Gastrocnemius medialis (tissue), 4 donors: ENCODE data around the gene PLS3. TPM values are rescaled to one million over a fixed set of nuclear protein-coding genes. Genes with fewer than 3 reads are reported as not detected.
A peak's percentile ranks its signal among the peaks of the same experiment; 100 is the strongest.

ENCODE experiments used
- ATAC-seq, 2 donors: fragments of 150-250 bp; one replicate each; pipeline ENCODE4 v1.9.1; 2016
- DNase-seq, 2 donors: peaks; one replicate each; pipeline ENCODE4 v3.0.0-alpha.2; 2019
- H3K27ac ChIP-seq, 4 donors: fragments of 200-600 bp; sonication (generic); 1 replicate in 1 of 4; 2 replicates in 3 of 4; pipeline ENCODE4 v1.5.1; 2016 to 2018; ENCODE audit warnings: mild to moderate bottlenecking in 2 of 4, moderate library complexity in 1 of 4
- H3K27me3 ChIP-seq, 3 donors: fragments of 200-600 bp; sonication (generic) in 2 of 3; 1 replicate in 1 of 3; 2 replicates in 2 of 3; pipeline versions ENCODE4 v1.5.1 to v1.6.0; 2016 to 2019; ENCODE audit warnings: mild to moderate bottlenecking in 1 of 3, moderate library complexity in 1 of 3
- H3K36me3 ChIP-seq, 2 donors: fragments of 200-600 bp; sonication (generic) in 1 of 2; one replicate each; pipeline ENCODE4 v1.5.1; 2017 to 2018
- H3K4me1 ChIP-seq, 2 donors: fragments of 200-600 bp; sonication (generic) in 1 of 2; one replicate each; pipeline ENCODE4 v1.5.1; 2016 to 2017; ENCODE audit warnings: mild to moderate bottlenecking in 2 of 2
- H3K4me3 ChIP-seq, 4 donors: fragments of 200-600 bp; sonication (generic) in 3 of 4; 1 replicate in 1 of 4; 2 replicates in 3 of 4; pipeline ENCODE4 v1.5.1; 2016 to 2019; ENCODE audit warnings: mild to moderate bottlenecking in 2 of 4
- H3K9me3 ChIP-seq, 3 donors: fragments of 200-600 bp; sonication (generic) in 2 of 3; 1 replicate in 1 of 3; 2 replicates in 2 of 3; pipeline ENCODE4 v1.5.1; 2016 to 2019
- CTCF ChIP-seq, 5 experiments: fragments of 450-650 bp in 3 of 5; fragments of 200-600 bp in 2 of 5; sonication (generic) in 2 of 5; IDR thresholded peaks in 4 of 5; conservative IDR thresholded peaks in 1 of 5; 1 replicate in 4 of 5; 2 replicates in 1 of 5; pipeline ENCODE4 v1.5.1; 2016 to 2019; ENCODE audit warnings: antibody characterized with exemption in 5 of 5, mild to moderate bottlenecking in 3 of 5, moderate library complexity in 3 of 5
- POLR2A ChIP-seq, 2 donors: fragments of 450-650 bp; IDR thresholded peaks; one replicate each; pipeline ENCODE4 v1.6.1; 2017; ENCODE audit warnings: antibody characterized with exemption in 2 of 2, mild to moderate bottlenecking in 2 of 2, moderate library complexity in 2 of 2
- in situ Hi-C, 4 donors: fragments of 200-750 bp; cut with MboI; loops; one replicate each; pipeline versions ENCODE4 v1.15.0 to v1.8.0; 2017; ENCODE audit warnings: low sequenced_read_pairs in 4 of 4
- intact Hi-C: fragments of 100-400 bp; cut with DNase I; formaldehyde crosslinking; loops from one replicate; pipeline ENCODE4 v1.15.1; 2023; ENCODE audit warnings: low total_unique reads
- total RNA-seq, 4 donors: library from RNA; depleted of rRNA; stranded (reverse); fragments of >200 nt; gene quantifications; one replicate each; pipeline versions ENCODE4 v1.1.0 to v1.2.3, GENCODE V29; 2016

PLS3 gene
- total RNA-seq, 4 donors from 2014 or later, result 15.8 to 23.1 (median 19.5) TPM

GRCh38 chrX:115571712-115572111 is 10.7 kb downstream of the PLS3 start:
- Histone ChIP-seq H3K4me3 (no peak overlapping the region), H3K36me3 (no peaks in the 10 kb centered on the region), H3K27ac (peak overlapping the region in 3 of 4 donors; percentile 39 to 60 (median 42)), H3K4me1 (peaks cover 4 to 6% of the 10 kb centered on the region in 2 donors), H3K9me3 (no peaks in the 10 kb centered on the region), H3K27me3 (no peaks in the 10 kb centered on the region)
- DNase-seq (no peak), ATAC-seq (no peak)
- intact Hi-C loops, result no loop called here
- in situ Hi-C loops, result no loop called here
- TF ChIP-seq POLR2A (IDR thresholded peaks at IDR 0.05) (no peak), CTCF (IDR thresholded peaks at IDR 0.05 in 4 of 5, conservative IDR thresholded peaks at IDR 0.05 in 1 of 5) (no peak)

DNA sequence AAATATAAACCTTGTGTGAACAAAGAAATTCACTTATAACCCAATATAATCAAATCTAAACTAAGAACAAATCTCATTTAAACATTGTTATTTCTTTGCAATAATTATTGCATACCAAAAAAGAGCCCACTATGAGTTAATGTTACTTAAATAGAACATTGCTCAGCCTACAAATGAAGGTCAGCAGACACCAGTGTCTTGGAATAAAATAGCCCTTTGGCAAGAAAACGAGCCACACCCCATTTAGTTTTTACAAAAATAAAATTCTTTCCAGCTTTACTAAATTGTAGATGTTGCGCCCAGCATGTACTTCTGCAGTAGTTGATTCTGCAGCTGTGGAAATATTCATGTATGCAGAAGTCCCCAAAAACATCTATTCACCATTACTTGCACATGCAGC is 12.2 kb downstream of the PLS3 start:
- peaks cover 4 to 6% of the 10 kb centered on the region in 2 donors for H3K4me1 ChIP-seq
- H3K36me3 ChIP-seq, result no peaks in the 10 kb centered on the region
- no peaks in the 10 kb centered on the region for H3K27me3 ChIP-seq
- TF ChIP-seq POLR2A (IDR thresholded peaks at IDR 0.05) (no peak), CTCF (IDR thresholded peaks at IDR 0.05 in 4 of 5, conservative IDR thresholded peaks at IDR 0.05 in 1 of 5) (no peak)
- no peaks in the 10 kb centered on the region for H3K9me3 ChIP-seq
- in situ Hi-C loops, result no loop called here
- DNase-seq (no peak), ATAC-seq (peak; percentile 72 to 86)
- no peak overlapping the region for H3K4me3 ChIP-seq
- H3K27ac ChIP-seq, result peak overlapping the region; percentile 42 to 60 (median 44)
- intact Hi-C loops, result no loop called here

GRCh38 chrX:115576676-115577075 is 15.7 kb downstream of the PLS3 start:
- Histone ChIP-seq H3K27ac (no peak overlapping the region), H3K27me3 (no peaks in the 10 kb centered on the region), H3K9me3 (no peaks in the 10 kb centered on the region), H3K4me1 (peaks cover 6 to 9% of the 10 kb centered on the region in 2 donors), H3K36me3 (no peaks in the 10 kb centered on the region), H3K4me3 (no peak overlapping the region)
- ATAC-seq, result no peak
- intact Hi-C loops (no loop called here), in situ Hi-C loops (no loop called here)
- TF ChIP-seq CTCF (IDR thresholded peaks at IDR 0.05 in 4 of 5, conservative IDR thresholded peaks at IDR 0.05 in 1 of 5), result no peak
- no peak for TF ChIP-seq POLR2A (IDR thresholded peaks at IDR 0.05)
- DNase-seq, result no peak

GRCh38 chrX:115579327-115579726 is 18.4 kb downstream of the PLS3 start:
- ATAC-seq, result no peak
- intact Hi-C loops, result no loop called here
- H3K4me3 ChIP-seq, result no peak overlapping the region
- H3K27me3 ChIP-seq, result no peaks in the 10 kb centered on the region
- H3K4me1 ChIP-seq, result peaks cover 9 to 12% of the 10 kb centered on the region in 2 donors
- no peaks in the 10 kb centered on the region for H3K36me3 ChIP-seq
- peak overlapping the region in 2 of 4 donors; percentile 71 to 75 for H3K27ac ChIP-seq
- no peak for DNase-seq
- no peaks in the 10 kb centered on the region for H3K9me3 ChIP-seq
- no peak for TF ChIP-seq CTCF (IDR thresholded peaks at IDR 0.05 in 4 of 5, conservative IDR thresholded peaks at IDR 0.05 in 1 of 5)
- TF ChIP-seq POLR2A (IDR thresholded peaks at IDR 0.05), result no peak
- in situ Hi-C loops, result no loop called here

DNA sequence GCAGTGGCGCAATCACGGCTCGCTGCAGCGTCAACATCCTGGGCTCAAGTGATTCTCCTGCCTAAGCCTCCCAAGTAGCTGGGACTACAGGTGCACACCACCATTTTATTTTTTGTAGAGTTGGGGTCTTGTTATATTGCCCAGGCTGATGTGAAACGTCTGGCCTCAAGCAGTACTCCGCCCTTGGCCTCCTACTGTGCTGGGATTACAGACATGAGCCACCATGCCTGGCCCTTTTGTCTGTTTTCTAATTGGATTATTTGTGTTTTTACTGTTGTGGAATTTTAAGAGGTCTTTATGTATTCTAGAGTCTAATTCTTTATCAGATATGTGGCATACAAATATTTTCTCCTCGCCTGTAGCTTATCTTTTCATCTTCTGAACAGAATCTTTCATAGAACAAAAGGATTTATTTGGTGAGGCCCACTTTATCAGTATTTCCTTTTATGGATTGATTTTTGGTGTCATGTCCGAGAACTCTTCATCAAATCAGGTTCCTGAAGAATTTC is 18.9 kb downstream of the PLS3 start:
- intact Hi-C loops, result no loop called here
- Histone ChIP-seq H3K4me3 (no peak overlapping the region), H3K36me3 (no peaks in the 10 kb centered on the region), H3K27me3 (no peaks in the 10 kb centered on the region), H3K4me1 (peaks cover 9 to 16% of the 10 kb centered on the region in 2 donors), H3K27ac (peak overlapping the region in 3 of 4 donors; percentile 57 to 75 (median 71)), H3K9me3 (no peaks in the 10 kb centered on the region)
- DNase-seq, result no peak
- TF ChIP-seq CTCF (IDR thresholded peaks at IDR 0.05 in 4 of 5, conservative IDR thresholded peaks at IDR 0.05 in 1 of 5) (no peak), POLR2A (IDR thresholded peaks at IDR 0.05) (no peak)
- ATAC-seq, result no peak
- in situ Hi-C loops, result no loop called here
